Measurements from ENCODE around the gene MOV10L1.
A peak's percentile ranks its signal among the peaks of the same experiment; 100 is the strongest.
"Not testable (repeated sequence)": the region's sequence is repeated elsewhere in the genome, so short reads cannot be mapped to it uniquely, and the experiment has no call there.

Gene MOV10L1

DNA sequence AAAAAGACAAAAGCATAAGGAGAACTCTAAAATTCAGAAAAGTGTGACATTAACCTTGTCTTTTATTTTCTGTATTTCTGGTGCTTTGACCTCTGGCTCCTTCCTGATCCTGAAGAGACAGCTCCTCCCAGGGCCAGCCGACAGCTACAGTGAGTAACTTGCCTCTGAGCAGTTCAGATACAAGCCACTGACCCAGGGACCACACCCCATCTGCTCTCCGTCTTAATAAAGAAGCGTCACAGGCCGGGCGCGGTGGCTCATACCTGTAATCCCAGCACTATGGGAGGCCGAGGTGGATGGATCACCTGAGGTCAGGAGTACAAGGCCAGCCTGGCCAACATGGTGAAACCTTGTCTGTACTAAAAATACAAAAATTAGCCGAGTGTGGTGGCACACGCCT is 11.0 kb upstream of the MOV10L1 start:
- no peak for DNase-seq

DNA sequence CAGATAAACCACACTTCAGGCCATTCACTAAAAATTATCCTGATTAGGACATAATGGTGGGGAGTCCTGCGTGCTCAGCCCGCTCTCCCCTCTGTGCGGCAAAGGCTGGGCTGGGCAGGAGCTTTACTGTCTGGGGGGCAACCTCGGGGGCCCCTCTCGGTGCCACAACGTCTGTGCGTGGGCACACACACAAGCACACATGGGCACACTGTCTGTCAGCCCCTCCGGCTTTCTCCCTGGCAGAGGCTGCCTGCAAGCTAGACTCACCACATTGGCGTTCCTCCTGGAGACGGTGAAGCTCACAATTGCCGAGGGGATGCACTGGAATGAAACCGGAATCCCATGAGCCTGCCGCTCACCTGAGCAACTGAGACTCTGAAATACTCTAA is 9.7 kb upstream of the MOV10L1 start:
- no peak for DNase-seq

DNA sequence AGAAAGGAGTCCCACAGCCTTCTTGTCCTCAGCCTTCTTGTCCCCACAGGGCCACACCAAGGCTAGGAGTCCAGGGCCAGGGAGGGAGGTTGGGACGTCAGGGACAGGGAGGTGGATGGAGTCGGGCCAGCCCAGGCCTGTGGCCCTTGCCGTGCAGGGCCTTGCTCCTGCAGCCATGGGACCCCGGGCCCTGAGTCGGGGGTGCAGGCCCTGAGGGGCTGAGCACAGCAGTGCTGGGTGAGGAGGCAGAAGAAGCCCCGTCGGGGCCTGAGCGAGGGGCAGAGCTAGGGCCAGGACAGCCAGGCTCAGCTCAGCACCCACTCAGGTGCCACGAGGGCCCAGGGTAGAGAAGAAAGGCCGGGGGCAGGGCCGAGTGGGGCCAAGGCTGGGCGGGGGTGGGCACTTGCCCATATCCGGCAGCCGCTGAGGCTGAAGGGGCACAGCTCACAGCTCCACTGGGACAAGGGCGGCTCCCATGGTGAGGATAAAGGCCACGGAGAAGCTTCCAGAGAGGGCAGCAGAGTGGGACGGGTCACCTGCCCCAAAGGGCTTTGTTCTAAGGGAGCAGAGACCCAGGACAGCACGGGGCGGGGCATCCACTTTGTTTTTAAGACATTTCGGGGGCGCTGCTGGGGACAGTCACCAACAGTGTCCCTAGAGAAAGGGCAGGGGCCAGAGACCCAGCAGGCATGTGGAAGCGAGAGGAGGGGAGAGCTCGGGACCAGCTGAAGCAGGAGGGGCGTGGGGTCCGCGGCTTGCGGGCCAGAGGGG is 8.2 kb upstream of the MOV10L1 start:
- DNase-seq, result no peak

DNA sequence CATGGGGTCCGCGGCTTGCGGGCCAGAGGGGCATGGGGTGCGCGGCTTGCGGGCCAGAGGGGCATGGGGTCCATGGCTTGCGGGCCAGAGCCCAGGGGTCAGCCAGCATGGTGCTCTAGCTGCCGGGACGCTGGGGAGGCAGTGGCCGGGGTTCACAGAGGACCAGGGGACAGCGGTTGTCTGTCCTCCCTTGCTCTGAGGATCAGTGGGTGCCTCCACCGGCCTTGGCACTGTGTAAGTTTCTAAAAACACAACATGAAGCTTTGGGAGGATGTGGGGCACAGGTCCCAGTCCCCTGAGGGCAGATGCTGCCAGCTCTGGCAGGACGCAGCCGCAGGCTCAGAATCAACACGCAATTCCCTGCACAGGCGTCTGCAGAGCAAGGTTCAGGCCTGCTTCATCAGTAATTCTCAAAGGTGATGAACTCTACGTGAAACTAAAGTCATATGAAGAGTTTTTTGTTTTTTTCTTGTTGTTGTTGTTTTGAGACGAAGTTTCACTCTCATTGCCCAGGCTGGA is 7.5 kb upstream of the MOV10L1 start:
- no peak for DNase-seq

DNA sequence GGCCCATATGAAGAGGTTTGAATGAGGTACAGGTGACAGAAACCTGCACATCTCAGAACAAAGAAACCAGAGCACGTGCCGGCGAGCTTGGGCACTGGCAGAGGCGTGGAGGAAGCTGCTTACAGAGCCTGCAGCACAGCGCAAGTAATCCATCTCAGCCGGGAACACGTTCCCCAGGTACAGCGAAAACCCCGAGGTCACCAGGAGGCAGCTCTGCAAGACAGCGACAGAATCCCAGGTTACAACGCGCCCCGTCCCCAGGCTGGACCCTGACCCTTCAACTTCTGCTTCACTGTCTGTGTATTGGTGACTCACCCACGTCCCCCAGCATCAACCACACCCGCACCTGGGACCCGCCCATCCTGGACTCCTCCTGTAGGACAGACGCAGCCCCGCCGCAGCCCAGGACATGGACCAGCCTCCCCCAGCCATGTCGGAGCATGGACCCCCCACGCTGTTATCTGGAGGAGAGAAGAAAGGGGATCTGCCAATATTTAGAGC is 6.8 kb upstream of the MOV10L1 start:
- no peak for DNase-seq

DNA sequence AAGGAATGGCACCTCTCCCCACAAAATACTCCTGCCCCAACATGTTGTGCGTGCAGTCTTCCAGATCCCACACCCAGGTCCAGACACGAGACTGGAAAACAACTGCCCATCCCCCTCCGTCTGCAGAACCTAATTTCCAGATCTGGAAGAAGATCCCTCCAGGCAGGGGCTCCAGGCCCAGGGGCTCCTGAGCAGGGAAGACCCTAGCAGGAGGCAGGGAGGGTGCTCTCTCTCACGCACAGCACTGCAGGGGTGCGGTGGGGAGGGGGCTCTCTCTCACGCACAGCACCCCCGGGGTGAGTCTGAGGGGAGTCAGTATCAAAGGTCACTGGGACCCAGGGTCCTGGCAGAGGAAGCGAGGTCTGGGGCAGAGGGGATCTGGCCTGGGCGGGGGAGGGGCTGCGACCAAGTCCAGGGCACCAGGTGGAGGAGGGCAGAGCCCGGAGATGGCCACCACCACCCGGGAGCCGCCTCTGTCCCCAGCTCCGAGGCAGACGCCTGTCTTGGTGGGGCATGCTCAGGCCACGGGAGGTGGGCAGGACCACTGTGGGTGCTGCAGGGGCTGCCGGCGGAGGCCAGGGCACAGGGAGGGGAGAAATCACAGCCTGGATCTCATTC is 6.2 kb upstream of the MOV10L1 start:
- no peak for DNase-seq

DNA sequence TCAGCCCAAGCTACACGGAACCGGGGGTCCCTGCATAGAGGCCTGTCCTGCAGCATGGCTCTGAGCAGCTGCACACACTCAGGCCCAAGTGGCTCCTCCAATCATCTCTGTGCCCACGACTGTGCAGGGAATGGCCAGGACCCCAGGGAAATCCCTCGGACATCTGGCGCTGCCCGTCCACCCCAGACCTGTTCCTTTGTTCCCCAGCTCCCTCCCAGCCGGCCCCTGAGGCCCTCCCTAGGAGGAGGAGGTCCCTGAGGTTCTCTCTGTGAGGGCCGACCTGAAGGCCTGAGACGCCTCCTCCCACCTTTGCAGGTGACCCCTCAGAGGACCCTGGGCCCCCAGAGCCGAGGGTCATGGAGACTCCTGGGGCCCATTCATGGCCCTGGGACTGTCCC is 5.7 kb upstream of the MOV10L1 start:
- DNase-seq, result no peak

DNA sequence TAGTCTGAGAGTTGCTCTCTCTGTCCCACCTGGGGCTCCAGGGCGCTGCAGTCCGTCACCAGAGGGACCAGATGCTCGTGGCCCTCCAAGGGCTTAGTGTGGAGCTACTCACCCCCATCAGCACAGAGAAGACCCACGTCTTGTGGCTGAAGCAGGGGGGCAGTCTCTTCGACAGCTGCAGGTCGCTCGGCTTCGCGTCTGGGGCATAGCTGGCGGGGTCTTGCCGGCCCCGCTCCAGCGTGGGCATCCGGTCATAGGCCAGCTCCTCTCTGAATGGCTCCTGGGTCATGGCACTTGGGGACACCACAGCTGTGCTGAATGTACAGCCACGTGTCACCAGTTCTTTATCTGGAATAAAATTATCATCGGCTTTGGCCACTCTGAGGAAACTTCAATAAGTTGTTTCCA is 5.2 kb upstream of the MOV10L1 start:
- no peak for DNase-seq

DNA sequence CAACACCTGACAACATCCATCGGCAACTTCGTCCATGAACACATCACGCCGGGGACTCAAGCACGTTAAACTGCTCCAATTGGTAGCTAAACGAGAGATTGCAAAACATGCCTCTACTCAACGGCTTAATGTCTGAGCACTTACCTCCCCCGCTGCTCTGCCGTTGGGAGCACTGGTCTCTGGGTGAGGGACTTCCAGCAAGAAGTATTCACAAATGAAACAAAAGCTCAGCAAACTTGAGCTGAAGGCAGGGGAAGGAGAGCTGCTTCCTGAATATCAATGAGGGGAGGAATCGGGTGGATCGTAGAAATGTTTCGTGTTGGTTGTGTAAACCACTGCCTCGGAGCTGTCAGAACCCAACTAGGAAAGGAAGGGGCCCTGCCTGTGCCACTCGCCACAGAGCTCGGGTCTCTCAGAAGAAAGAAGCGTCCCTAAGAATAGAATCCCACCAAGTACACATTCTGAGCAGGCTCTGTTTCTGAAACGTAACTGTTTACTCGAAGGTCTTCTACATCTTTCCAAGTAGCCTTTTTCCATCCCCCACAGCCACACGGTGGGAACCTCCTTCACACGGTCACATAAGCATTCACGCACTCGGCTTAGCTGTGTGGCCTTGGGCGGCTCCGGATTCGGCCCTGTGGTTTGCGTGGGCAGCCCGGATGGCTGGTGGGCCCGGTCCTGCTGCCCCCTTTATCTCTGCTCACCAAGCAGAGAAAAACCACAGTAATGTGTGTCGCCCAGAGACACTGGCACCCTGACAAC is 4.4 kb upstream of the MOV10L1 start, which contains the start of gene MLC1:
MLC1 (minus strand) TSS at position 216 of the 762 bp plus-strand sequence. CDS start 524 bp downstream, outside the sequence.
- DNase-seq, result no peak

DNA sequence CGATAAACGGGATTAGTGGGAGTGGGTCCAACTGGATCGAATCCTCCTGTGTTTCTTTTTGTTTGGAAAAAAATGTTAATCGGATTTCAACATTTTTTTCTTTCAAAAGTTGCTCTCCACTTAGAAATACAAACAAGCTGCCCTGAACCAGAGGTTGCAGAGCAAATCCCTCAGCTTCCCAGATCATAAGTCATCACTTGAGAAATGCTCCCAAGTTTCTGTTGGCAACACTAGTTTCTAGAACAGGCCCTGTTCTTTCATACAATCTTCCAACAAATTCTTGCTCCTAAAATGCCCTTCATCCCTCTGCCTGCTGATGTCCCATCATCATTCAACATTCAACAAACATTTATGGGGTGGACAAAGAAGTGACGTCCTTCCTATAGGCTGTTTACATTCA is 3.3 kb upstream of the MOV10L1 start:
- no peak for DNase-seq

DNA sequence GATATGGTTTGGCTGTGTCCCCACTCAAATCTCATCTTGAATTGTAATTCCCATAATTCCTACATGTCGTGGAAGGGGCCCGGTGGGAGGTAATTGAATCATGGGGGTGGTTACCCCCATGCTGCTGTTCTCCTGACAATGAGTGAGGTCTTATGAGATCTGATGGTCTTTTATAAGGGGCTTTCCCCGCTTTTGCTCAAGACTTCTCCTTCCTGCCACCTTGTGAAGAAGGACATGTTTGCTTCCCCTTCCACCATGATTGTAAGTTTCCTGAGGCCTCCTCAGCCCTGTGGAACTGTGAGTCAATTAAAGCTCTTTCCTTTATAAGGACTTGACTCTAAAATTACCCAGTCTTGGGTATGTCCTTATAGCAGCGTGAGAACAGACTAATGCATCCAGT is 2.8 kb upstream of the MOV10L1 start:
- DNase-seq, result not testable (repeated sequence)

DNA sequence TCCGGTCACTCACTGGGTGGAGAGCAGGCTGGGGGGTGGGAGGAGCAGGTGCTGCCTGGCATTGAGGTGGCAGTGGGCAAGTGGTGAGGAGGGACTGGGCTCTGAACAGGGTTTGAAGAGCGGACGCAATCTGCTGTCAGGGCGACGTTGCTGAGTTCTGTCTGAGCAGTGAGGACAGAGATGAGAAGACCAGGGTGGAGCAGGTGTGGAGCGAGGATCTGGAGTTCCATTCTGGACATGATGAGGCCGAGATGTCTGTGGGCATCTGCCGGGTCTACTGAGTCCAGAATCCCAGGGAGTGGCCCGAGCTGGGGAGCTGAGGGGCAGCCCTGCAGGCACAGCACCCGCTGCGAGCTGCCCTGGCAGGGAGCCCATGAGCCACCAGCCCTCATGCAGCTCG is 2.2 kb upstream of the MOV10L1 start:
- no peak for DNase-seq

DNA sequence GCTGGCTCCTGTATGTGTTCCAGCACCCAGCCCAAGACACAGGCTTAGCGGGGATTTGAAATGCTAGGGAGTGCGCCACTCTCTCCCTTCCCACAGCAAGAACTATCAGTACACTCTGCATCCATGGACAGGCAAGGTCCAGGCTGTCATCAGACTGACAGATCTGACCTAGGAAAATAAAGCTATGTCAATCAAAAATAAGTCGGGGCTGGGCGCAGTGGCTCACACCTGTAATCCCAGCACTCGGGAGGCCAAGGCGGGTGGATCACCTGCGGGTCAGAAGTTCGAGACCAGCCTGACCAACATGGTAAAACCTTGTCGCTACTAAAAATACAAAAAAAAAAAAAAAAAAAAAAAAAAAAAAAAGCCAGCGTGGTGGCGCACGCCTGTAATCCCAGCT is 1.7 kb upstream of the MOV10L1 start:
- DNase-seq, result no peak

DNA sequence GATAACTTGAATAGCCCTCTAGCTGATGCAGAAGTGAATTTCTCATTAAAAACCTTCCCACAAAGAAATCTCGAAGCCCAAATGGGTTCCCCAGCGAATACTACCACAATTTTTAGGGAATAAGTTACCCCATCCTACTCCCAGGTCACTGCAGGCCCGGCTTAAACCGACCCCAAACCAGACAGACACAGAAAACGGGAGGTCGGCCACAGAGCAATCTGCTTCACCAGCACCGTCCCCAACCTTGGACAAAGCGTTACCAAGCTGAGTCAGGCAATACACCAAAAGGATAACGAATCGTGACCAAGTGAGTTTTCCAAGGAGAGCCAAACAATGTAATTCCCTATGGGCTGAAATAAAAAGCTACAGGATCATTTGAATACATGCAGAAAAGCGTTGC is 575 bp upstream of the MOV10L1 start:
- no peak for DNase-seq

DNA sequence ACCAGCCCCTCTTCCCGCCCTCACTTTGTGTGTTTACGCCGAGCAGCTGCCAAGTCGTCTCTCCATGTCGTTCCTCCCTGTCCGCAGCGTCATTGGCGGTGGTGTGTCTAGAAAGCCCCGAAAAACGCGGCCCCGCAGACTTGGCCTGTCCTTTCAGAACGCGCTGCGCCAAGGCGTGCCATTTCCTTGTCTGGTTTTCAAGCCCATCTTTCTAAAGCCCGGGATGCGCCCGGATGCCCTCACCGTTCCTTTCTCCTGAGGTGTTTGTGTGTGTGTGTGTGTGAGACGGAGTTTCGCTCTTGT is 557 bp downstream of the MOV10L1 start:
- no peak for DNase-seq

DNA sequence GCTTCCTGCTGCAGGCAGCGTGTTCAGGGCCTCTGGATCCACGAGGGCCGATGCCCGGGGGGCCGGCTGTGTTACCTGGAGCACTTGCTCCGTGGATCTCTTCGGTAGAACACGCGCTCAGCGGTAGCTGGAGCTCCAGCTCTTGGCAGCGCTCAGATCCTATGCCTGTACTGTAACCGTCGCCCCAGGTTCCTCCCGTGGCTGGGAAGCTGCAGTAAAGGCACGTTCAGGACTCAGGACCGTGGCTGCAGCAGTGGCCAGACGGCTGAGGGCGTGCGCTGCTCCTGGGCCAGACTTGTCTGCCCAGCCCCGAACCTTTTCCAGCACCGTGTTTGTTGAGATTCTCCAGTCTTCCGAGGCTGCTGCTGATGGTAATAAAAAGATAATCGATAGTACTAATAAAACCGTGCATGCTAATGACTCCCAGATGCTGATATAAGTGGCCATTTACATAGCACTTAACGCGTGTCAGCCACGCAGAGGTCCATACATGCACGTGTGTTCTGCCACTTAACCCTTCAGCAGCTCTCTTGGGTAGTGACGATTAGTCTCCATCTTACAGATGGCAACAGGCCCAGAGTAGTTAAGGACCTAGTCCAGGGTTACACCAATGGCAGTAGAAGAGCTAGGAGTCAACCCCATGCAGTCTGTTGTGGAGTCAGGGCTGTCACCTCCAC is 1.4 kb downstream of the MOV10L1 start:
- peak; percentile 0 for DNase-seq

DNA sequence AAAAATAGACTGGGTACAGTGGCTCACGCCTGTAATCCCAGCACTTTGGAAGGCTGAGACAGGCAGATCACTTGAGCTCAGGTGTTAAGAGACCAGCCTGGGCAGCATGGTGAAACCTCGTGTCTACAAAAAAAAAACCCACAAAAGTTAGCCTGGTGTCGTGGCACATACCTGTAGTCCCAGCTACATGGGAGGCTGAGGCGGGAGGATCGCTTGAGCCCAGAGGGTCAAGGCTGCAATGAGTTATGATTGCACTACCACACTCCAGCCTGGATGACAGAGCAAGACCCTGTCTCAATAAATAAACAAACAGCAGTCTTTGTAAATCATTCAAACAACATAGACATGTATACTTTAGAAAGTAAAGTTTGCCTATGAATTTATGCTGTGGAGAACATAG is 2.5 kb downstream of the MOV10L1 start:
- DNase-seq, result no peak

DNA sequence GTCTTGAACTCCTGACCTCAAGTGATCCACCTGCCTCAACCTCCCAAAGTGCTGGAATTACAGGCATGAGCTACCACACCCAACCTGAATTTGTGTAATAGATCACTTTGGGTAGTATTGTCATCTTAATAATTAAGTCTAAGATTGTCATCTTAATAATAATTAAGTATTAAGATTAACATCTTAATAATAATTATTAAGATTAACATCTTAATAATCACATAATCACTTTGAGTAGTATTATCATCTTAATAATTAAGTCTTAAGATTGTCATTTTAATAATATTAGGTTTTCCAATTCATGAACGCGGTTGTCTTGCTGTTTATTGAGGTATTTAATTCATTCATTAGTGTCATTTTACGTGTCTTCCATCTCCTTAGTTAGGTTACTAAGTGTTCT is 8.2 kb downstream of the MOV10L1 start:
- DNase-seq, result no peak

DNA sequence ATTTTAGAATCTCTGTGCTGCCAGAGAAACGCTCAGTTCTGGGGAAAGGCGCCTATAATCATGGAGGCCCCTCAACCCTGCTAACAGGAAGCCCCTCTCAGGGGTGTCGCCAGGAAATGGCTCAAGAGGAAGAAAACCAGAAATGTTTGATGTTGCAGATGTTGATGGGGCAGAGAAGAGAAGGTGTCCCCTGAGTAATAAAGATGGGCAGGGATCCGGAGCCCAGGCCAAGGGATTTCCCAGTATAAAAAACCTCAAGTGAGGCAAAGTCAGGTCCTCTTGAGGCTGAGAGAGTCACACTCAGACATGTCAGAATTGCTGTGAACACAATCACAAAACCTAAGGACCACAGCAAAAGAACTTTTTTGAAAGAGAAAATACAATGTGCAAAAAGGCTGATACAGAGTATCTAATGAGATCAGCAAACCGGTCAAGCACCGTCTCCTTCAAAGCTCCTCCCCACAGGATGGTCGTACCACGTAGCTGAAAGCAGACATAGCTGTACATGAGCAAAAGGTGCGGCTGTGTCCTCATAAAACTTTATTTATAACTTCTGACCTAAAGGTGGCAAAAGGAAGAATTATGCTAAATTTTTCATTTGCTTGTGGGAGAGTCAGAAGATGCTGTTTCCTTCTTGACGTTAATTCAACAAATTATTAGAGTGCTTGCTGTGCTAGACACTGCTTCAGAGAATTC is 12.2 kb downstream of the MOV10L1 start:
- DNase-seq, result no peak

DNA sequence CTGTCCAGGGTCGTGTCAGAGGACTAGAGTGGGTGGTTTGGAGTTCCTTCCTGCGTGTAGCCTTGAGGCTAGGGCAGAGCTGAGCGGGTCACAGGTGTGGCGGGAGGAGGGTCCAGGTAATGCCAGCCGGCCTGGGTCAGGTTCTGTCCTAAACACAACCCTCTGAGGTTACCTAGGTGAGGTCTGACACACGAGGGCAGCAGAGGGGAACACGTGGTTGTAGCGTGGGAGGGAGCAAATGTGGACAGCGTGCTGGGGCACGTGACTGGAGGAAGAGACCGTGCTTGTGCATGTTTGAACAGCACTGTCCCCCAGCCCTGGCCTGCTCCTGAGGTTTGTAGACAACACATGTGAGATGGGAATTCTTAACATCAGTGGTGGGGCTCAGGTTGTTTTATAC is 13.1 kb downstream of the MOV10L1 start:
- DNase-seq, result no peak

DNA sequence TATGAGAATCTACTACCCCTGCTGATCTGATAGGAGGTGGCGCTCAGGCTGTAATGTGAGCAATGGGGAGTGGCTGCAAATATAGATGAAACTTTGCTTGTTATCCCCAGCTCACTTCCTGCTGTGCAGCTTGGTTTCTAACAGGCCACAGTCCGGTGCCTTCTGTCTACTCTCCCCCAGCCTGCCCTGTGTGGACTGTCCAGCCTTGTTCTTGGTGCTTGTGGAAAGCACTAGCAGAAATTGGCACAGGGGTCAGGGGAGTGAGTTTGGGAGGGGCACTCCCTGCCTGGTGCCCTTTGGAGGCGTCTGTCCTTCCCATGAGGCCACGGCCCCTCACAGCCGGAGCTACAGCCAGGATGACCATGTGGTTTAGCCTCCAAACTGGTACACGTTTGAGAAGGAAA is 14.3 kb downstream of the MOV10L1 start:
- DNase-seq, result no peak
